NCI-H82 (cell line): ENCODE data around the gene MIEF1.
"Not testable (repeated sequence)": the region's sequence is repeated elsewhere in the genome, so short reads cannot be mapped to it uniquely, and the experiment has no call there.

ENCODE experiments used
- DNase-seq: peaks from one replicate; lab custom pipeline; 2025; lab: John Stamatoyannopoulos, UW

MIEF1 gene

DNA sequence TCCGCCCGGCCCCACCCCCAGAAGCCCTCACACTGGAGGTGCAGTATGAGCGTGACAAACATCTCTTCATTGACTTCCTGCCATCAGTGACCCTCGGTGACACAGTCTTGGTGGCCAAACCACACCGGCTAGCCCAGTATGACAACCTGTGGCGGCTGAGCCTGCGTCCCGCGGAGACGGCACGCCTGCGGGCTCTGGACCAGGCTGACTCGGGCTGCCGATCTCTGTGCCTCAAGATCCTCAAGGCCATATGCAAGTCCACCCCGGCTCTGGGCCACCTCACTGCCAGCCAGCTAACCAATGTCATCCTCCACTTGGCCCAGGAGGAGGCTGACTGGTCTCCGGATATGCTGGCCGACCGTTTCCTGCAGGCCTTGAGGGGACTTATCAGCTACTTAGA is 11.7 kb downstream of the MIEF1 start:
- DNase-seq, result no peak

DNA sequence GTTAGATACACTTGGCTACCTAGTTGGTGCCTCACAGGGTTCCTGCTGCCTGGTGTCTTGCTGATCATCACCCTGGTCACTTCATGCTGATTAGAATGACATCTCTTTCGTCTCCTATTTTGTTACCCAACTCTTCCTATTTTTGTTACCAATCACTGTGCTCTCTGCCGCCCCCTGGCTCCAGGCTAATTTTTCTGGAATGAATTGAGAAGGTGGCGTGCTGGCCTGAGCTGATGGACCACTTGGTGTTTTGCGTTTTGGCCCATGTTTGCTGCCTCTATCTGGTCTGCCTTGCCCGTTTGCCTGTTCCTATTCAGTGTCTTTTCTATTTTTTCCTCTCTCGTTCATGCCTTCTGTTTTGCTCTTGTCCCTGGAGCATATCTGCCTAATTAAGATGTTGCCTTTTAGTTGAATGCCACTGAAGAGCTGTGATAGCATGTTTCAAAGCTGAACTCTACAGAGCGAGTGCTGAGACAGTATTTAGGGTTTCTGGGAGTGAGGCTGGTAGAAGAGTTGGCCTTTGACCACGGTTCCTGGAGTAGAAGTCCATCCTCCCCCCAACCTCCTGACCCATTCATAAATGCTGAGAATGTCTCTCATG is 12.4 kb downstream of the MIEF1 start:
- DNase-seq, result peak; percentile 41

DNA sequence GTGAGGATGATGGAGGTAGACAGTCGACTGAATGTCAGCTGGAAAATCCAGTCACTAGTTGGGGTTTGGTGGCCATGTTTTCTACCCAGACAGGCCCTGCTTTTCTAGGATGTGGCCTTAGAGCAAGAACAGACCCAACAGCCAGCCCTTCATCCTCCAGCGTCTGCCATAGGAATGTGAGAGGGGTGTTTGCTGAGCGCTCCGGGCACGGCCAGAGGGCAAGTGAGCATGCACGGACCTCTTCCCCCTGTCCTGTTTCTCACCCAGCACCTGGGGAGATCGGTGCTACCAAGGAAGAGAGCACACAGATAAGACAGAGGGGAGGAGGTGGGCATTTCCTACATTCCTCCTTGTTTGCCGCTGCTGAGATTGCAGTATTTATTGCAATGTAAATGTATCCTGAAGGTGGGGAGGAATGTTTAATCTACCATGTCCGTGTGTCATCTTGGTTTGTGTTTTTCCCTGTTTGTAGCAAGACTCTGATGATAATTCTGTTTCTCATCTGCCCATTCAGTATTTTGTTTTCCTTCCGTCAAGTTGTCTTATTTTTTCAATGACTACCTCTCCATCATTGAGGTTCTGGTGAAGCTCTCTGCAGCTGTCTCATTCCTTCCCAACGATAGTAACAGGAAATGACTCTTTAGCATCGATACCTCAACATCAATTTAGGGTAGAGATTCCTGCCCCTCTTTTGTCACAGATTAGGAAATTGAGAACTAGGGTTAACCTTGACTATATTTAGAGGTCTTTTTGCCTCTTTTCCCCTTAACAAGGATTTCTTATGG is 13.4 kb downstream of the MIEF1 start:
- DNase-seq, result no peak

DNA sequence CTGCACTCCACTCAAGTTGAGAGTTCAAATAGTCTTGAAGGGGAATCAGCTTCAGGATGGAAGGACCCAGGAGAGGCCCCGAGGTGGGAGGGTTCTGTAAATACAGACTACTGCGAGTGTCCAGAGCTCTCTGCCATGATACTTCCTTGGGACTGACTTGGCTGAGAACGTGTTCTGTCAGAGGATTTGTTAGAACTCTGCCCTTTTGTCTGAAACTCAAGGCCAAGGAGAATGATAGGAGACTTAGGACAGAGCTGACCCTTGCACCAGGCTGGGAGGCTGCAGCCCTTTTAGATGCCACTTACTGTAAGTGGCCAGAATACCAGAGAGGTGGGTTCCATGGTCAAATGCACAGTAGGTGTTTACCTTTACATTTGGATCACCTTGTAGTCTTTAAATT is 15.4 kb downstream of the MIEF1 start:
- no peak for DNase-seq

DNA sequence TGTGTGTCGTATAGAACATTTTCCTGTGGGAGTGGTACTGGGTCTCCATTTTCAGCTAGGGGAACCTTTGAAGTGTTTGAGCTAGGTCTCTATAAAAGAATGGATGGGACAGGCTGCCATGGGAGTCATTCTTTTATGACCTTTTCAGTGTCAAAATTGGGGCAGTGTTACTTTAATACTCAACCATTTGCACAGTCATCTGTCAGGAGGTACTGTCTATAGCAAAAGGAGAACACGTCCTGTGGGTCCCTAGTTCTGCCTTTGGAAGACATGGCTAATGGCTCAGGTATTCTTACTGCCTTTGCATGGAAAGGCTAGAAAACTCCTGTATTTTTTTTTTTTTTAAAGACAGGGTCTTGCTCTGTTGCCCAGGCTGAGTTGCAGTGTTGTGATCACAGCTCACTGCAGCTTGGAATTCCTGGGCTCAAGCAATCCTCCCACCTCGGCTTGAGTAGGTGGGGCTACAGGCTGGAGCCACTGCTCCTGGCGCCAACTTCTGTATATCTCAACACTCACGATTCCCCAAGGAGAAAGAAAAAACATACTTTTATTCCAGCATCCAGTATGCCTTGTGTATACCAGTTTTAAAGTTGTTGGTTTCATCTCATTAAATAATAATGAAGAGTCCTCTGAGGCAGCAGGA is 16.2 kb downstream of the MIEF1 start:
- DNase-seq, result peak; percentile 26

DNA sequence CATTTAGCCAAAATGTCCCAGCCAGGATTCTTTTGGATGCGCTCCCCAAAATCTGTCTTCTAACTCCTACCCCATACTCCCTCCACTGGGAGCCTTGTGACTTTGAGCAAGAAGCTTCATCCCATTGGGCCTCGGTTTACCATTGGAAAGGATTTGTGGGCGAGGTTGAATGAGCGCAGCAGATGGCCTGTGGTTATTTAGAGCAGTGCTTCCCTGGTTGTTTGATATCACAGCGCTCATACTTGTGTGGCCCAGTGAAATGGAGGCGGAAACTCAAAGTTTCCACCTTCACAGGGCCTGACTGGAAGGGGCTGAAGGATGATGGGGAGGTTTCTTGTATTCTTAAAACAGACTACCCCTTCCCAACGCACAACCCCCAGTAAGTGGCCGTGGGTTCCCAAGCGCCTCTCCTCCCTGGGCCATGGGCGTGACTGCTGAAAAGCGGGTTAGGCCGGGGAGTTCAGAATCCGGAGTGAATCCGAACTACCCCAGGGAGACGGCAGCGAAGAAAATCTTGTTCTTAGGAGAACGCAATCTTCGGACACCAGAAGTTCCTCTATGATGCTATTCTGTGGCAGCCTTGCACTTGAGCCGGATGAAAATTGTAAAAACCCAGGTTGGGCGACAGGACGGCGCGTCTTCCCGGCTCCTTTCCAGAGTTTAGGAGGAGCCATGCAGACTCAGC is 17.0 kb downstream of the MIEF1 start:
- peak; percentile 74 for DNase-seq

DNA sequence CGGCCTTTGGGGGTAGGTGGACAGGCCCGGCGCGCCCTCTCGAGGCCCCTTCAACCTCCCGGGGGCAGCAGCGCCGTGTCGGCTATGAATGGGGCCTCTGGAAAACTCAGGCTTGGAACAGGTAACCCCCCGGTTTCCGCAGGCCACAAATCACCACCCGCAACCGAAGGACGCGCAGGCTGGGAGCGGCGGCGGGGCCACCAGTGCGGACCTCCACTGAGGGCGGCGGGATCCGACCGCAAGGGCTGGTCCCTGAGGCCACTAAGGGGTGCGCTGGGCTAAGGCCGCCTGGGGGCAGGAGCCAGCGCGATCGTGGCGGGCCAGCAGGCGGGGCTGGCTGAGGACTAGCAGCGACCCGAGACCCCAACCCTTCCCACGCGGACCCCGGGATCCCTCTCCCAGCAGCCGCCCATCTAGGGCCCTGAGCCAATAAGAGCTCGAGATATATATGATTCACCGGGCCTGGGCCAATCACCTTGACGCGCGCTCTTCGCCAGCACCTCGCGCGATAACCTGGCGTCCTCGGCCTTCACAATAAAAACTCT is 17.7 kb downstream of the MIEF1 start:
- DNase-seq, result peak; percentile 99

DNA sequence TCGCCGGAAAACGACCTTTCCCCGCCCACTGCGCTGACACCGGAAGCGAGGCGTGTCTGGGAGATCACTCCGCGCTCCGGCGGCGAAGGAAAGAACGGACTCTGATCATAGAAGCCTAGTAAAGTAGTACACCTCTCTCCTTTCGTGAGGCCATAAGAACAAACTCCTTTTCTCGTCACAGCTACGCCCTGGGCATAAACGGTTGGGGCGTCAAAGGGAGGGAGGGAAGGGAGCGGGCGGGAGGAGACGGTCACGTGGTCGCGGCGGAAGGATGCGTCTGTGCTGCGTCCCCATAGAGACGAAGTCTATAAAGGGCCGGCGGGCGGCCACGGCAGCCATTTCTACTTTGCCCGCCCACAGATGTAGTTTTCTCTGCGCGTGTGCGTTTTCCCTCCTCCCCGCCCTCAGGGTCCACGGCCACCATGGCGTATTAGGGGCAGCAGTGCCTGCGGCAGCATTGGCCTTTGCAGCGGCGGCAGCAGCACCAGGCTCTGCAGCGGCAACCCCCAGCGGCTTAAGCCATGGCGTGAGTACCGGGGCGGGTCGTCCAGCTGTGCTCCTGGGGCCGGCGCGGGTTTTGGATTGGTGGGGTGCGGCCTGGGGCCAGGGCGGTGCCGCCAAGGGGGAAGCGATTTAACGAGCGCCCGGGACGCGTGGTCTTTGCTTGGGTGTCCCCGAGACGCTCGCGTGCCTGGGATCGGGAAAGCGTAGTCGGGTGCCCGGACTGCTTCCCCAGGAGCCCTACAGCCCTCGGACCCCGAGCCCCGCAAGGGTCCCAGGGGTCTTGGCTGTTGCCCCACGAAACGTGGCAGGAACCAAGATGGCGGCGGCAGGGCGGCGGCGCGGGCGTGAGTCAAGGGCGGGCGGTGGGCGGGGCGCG is 18.4 kb downstream of the MIEF1 start, which contains the start of gene ATF4:
ATF4 (plus strand) TSS at position 337 of the 880 bp plus-strand sequence. CDS start 884 bp downstream, outside the sequence.
- peak; percentile 94 for DNase-seq

DNA sequence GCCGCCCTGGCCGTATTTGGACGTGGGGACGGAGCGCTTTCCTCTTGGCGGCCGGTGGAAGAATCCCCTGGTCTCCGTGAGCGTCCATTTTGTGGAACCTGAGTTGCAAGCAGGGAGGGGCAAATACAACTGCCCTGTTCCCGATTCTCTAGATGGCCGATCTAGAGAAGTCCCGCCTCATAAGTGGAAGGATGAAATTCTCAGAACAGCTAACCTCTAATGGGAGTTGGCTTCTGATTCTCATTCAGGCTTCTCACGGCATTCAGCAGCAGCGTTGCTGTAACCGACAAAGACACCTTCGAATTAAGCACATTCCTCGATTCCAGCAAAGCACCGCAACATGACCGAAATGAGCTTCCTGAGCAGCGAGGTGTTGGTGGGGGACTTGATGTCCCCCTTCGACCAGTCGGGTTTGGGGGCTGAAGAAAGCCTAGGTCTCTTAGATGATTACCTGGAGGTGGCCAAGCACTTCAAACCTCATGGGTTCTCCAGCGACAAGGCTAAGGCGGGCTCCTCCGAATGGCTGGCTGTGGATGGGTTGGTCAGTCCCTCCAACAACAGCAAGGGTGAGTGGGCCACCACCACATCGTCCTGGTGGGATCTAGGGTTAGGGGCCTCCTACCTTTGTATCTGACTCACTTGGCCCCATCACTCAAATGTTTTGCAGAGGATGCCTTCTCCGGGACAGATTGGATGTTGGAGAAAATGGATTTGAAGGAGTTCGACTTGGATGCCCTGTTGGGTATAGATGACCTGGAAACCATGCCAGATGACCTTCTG is 19.2 kb downstream of the MIEF1 start:
- not testable (repeated sequence) for DNase-seq

DNA sequence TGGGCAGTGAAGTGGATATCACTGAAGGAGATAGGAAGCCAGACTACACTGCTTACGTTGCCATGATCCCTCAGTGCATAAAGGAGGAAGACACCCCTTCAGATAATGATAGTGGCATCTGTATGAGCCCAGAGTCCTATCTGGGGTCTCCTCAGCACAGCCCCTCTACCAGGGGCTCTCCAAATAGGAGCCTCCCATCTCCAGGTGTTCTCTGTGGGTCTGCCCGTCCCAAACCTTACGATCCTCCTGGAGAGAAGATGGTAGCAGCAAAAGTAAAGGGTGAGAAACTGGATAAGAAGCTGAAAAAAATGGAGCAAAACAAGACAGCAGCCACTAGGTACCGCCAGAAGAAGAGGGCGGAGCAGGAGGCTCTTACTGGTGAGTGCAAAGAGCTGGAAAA is 20.0 kb downstream of the MIEF1 start:
- DNase-seq, result not testable (repeated sequence)

DNA sequence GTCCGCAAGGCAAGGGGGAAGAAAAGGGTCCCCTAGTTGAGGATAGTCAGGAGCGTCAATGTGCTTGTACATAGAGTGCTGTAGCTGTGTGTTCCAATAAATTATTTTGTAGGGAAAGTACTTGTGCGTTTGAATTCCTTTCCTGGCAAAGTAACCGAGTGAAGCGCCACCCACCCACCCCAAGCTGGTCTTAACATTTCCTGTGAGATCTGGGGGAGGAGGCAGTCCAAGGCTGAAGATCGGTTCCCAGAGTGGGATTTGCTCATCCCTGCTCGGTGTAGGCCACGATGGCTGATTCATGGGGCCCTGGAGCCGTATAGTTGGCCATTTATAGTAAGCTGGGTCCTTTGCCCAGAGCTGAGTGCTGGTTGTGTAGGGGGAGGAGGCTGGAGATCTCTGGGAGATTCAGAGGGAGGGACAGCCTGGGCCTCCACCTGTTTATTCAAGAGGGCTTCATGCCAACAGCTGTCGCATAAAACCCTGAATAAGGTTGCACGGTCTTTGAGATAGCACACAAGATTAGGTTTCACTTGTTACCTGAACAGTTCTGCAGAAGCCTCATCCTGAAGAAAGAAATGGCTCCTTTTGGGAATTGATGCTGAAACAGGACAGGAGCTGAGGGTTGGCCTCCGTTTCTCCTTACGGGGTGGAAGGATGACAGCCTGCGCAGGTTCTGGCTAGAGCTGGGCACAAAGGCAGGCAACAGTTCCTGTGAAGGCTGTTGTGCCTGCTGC is 20.6 kb downstream of the MIEF1 start:
- peak; percentile 64 for DNase-seq

DNA sequence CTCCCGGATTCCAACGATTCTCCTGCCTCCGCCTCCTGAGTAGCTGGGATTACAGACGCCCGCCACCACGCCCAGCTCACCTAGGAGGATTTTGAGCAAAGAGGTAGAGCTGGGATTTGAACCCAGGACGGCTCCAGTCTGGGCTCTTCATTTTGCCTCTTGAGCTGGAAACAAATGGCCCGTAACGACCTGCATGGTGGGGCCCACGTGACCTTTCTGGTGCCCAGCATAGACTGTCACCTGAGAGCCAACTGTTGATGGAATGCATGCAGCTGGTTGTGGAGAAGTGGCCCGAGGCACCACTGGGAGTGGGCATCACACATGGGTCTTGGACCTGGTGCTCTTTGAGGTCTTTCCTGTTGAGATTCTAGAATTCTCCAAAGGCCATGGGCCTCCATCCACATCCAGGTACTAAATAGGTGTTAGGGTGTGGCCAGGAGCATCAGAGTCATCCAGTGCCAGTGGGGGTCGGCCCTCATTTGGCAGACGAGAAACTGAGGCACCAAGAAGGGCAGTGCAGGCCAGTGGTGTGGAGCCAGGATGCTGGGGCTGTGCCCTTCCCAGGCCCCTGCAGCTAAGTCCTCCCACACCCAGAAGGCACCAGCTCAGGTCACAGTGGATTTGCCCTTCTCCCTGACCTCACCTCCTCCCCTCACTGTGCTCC is 22.1 kb downstream of the MIEF1 start:
- peak; percentile 39 for DNase-seq

DNA sequence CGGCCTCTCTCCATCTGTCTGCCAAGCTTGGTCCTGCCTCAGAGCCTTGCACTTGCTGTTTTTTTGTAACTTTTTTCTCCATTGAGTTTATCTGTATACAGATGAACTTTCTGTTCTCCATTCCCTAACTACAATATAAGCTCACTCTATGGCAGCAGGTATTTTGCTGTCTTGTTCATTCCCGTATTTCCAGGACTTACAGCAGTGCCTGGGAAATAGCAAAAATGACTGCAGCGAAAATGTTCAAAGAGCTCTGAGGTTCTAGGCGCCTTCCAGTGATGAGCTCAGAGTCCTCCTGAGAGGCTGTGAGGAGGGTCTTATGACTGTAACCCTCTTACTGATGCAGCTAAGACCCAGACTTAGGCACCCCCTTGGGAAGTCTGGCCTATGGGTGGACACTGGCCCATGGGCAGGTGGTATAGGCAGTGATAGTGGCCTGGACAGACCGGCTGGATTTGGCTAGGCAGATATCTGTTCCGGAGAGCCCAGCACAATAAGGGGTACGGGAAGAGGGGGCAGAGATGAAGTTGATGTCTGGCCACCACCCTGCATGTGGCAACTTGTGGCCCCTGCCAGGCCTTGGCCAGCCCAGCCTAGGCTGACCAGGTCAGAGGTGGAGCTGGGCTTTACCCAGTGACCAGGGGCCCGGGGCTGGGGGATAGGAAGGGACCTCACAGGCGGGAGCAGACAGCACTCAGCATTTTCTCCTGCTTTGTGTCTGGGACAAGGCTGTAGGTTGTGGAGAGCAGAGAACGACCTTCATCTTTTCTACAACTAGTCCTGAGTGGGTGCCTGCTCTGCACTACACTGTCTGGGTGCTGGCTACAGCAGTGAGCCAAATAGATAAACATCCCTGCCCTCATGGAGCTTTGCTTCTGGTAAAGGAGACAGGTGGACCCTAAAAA is 22.9 kb downstream of the MIEF1 start:
- peak; percentile 39 for DNase-seq

DNA sequence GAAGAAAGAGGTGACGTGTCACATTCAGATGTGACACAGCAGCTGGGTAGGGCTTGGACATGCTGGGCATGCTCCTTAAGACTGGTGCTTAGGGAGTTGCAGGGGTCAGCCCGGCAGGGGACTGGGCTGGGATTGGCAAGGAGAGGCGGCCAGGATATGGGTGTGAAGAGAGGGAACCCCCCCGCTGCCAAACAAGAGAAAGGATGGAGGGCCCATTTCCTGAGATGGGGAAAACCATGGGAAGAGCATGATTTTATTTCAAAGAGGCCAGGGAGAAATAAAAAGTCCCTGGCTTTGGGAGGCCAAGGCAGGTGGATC is 23.5 kb downstream of the MIEF1 start:
- no peak for DNase-seq

DNA sequence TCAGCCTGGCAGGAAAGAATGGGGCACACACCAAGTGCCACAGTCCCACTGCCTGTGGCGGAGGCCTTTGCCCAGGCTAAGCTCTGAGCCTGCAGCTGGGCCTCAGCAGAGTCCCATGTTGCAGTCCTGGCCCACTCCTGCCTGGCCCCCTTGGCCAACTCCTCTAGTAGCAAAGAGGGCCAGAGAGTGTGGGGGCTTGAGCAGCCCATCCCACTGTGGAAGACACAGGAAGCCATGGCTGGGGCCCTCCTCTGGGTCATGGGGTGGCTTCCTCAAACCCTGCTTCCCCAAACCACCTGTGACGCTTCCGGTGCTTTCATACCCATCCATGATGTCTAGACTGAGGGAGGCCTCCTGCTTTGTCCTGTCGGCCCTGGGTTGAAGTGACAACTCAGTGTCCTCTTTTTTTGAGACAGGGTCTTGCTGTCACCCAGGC is 24.7 kb downstream of the MIEF1 start:
- DNase-seq, result peak; percentile 58

DNA sequence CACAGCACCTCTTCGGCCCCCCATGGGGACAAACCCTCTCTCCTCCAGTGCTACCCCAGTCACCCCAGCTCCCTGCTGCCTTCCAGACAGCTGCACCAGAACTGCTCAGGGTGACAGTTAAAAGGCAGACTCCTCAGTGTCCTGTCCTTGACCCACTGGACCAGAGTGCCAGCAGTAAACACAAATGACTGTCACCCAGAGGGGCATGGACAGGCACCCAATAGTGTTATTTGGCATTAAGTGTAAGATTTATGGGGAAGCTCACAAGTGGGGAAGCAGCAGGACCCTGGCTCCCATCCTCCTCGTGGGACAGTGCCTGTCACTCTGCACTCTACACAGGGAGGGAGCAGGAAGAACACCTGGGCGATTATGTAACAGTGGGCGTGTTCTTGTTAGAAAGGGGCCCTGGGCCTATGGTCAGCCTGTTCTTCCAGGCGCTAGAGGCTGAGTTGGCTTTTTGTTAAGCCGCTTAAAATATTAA is 25.4 kb downstream of the MIEF1 start:
- DNase-seq, result peak; percentile 92

DNA sequence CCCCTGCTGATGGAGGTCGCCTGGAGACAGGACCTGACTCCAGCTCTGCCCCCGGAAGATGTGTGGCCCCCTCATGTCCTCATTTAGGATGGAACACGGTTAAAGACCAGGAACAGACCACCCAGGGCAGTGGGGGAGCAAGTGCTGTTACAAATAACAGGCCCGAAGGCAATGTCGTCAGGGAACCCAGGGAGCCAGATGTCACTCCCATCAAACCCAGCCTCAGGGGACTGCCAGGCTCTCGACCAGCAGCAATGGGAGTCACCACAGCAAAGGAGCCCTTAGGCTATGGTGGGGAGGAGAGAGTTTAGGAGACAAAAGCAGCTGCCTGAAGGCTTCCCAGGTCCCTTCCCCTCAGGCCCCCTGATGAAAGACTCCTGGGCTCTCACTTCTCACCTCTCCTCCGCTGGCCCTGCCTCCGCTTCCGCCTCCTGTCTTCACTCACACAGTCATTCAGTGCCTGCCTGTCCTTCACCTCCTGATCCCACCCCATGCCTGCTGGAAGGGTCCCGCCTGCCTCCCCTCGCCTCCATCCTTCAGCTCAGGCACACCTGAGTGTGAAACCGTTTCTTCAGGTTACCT is 26.1 kb downstream of the MIEF1 start:
- DNase-seq, result peak; percentile 74
